ENCODE data around the gene DONSON. TPM values are rescaled to one million over a fixed set of nuclear protein-coding genes. Genes with fewer than 3 reads are reported as not detected.

Gene DONSON
- polyA plus RNA-seq, 2 of the 4 experiments (the other 2 are of a cell fraction): 20.7 to 32.0 TPM

DNA sequence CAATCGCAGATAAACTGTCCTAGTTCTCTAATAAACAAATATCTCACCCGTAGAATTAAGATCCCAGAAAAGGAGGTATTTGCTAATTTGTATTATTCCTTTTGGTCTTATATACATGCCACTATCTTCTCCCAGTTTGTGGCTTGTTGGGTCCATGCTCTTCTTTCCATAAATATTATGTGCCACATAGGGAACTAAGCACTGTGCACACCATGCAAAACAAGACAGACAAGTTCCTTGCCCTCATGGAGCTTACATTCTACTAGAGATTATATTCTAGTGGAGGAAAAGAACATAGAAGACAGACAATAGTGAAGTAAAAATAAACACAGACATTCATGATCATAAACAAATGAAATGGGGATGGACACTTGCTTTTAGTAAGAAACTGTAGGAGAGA lies 51.3 kb downstream of the DONSON start:
- H3K27ac ChIP-seq: no peak overlapping the region
- H3K4me1 ChIP-seq: peaks cover 12% of the 10 kb centered on the region
- CTCF ChIA-PET: no interaction called here
- H3K4me3 ChIP-seq: no peak overlapping the region
- no peaks in the 10 kb centered on the region for H3K9me3 ChIP-seq
- ATAC-seq (no peak), FAIRE-seq (no peak), DNase-seq (ENCODE audit: low read depth in 1 of 2, low spot score in 1 of 2) (no peak)
- WGBS (ENCODE audit: missing lambda C conversion rate): 98% methylated on average over 2 of the region's 2 CpGs
- POLR2A ChIA-PET: no interaction called here
- no peak overlapping the region for H3K4me2 ChIP-seq
- TF ChIP-seq FOXS1 (CRISPR knock-in tag; IDR thresholded peaks at IDR 0.05) (no peak), ZSCAN20 (CRISPR knock-in tag; IDR thresholded peaks at IDR 0.05) (no peak), RAD21 (conservative IDR thresholded peaks at IDR 0.05 in 1 of 2, IDR thresholded peaks at IDR 0.05 in 1 of 2) (no peak), MAZ (IDR thresholded peaks at IDR 0.05; ENCODE audit: borderline replicate concordance, low read depth, low read length) (no peak), BHLHE40 (IDR thresholded peaks at IDR 0.05; ENCODE audit: low read depth, low read length) (no peak), POLR2A (IDR thresholded peaks at IDR 0.05; ENCODE audit: low read length) (no peak)
- TF ChIP-seq, protein P1, sequence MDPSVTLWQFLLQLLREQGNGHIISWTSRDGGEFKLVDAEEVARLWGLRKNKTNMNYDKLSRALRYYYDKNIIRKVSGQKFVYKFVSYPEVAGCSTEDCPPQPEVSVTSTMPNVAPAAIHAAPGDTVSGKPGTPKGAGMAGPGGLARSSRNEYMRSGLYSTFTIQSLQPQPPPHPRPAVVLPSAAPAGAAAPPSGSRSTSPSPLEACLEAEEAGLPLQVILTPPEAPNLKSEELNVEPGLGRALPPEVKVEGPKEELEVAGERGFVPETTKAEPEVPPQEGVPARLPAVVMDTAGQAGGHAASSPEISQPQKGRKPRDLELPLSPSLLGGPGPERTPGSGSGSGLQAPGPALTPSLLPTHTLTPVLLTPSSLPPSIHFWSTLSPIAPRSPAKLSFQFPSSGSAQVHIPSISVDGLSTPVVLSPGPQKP (IDR thresholded peaks at IDR 0.05; ENCODE audit: low read depth, low read length): no peak
- TF ChIP-seq, protein P2, sequence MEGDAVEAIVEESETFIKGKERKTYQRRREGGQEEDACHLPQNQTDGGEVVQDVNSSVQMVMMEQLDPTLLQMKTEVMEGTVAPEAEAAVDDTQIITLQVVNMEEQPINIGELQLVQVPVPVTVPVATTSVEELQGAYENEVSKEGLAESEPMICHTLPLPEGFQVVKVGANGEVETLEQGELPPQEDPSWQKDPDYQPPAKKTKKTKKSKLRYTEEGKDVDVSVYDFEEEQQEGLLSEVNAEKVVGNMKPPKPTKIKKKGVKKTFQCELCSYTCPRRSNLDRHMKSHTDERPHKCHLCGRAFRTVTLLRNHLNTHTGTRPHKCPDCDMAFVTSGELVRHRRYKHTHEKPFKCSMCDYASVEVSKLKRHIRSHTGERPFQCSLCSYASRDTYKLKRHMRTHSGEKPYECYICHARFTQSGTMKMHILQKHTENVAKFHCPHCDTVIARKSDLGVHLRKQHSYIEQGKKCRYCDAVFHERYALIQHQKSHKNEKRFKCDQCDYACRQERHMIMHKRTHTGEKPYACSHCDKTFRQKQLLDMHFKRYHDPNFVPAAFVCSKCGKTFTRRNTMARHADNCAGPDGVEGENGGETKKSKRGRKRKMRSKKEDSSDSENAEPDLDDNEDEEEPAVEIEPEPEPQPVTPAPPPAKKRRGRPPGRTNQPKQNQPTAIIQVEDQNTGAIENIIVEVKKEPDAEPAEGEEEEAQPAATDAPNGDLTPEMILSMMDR (IDR thresholded peaks at IDR 0.05): no peak

DNA sequence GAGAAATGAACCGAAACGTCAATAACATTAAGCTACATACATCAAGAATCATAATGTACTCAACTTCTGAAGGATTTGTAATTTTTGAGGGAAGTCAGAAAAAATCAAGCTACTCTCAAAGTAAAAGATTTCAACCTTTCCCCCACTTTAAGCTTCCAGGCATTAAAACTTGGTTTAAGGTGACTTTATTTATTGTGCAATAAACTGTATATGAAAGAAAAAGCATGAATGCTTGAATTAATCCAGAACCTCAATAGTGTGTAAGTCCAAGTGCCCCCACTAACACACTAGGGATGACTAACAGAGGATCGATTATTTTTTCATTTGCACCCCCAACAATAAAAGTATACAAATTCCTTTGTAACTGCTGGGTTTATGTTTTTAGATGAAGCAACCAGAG lies 57.5 kb downstream of the DONSON start:
- no peak overlapping the region for H3K4me3 ChIP-seq
- no peaks in the 10 kb centered on the region for H3K9me3 ChIP-seq
- POLR2A ChIA-PET: interaction anchor here (0.7 kb wide), 1 partner anchor 21 kb away, joined by 4 read pairs; no protein-coding TSS in a partner anchor
- TF ChIP-seq, protein P2 (IDR thresholded peaks at IDR 0.05): no peak
- TF ChIP-seq, protein P3, sequence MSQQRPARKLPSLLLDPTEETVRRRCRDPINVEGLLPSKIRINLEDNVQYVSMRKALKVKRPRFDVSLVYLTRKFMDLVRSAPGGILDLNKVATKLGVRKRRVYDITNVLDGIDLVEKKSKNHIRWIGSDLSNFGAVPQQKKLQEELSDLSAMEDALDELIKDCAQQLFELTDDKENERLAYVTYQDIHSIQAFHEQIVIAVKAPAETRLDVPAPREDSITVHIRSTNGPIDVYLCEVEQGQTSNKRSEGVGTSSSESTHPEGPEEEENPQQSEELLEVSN (IDR thresholded peaks at IDR 0.05; ENCODE audit: borderline replicate concordance, low read depth): no peak
- TF ChIP-seq, protein P4, sequence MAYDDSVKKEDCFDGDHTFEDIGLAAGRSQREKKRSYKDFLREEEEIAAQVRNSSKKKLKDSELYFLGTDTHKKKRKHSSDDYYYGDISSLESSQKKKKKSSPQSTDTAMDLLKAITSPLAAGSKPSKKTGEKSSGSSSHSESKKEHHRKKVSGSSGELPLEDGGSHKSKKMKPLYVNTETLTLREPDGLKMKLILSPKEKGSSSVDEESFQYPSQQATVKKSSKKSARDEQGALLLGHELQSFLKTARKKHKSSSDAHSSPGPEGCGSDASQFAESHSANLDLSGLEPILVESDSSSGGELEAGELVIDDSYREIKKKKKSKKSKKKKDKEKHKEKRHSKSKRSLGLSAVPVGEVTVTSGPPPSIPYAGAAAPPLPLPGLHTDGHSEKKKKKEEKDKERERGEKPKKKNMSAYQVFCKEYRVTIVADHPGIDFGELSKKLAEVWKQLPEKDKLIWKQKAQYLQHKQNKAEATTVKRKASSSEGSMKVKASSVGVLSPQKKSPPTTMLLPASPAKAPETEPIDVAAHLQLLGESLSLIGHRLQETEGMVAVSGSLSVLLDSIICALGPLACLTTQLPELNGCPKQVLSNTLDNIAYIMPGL (CRISPR knock-in tag; IDR thresholded peaks at IDR 0.05; ENCODE audit: borderline replicate concordance): no peak
- TF ChIP-seq NPAS2 (CRISPR knock-in tag; IDR thresholded peaks at IDR 0.05; ENCODE audit: borderline replicate concordance): no peak
- no peak for TF ChIP-seq JUNB (IDR thresholded peaks at IDR 0.05)
- TF ChIP-seq HDAC2 (IDR thresholded peaks at IDR 0.05): no peak
- DNase-seq (ENCODE audit: low read depth in 1 of 2, low spot score in 1 of 2): no peak
- no peaks in the 10 kb centered on the region for H3K4me1 ChIP-seq
- no peak overlapping the region for H3K27ac ChIP-seq
- no peak overlapping the region for H3K4me2 ChIP-seq
- CTCF ChIA-PET: interaction anchor here (0.7 kb wide), 1 partner anchor 608 kb away, joined by 3 read pairs; no protein-coding TSS in a partner anchor
- no peak for ATAC-seq
- FAIRE-seq: no peak
- WGBS (ENCODE audit: missing lambda C conversion rate): 86% methylated on average over 3 of the region's 3 CpGs

Other genes starting within 250 kb of the DONSON start
- gene IFNGR2, start 185.3 kb downstream of the DONSON start, polyA plus RNA-seq (2011; rRNA removed): 47.2 and 54.6 TPM in 2 replicates
- 20.8 to 24.2 TPM (median 21.6 TPM) in 3 replicates for gene IFNGR2, start 185.3 kb downstream of the DONSON start, polyA plus RNA-seq (2017; fragmentation: RNase III; extraction: RNeasy Plus Mini Kit Qiagen cat#74134 plus additional on column Dnase treatment)
- 17.6 and 19.4 TPM in 2 replicates for gene TMEM50B, start 108.7 kb downstream of the DONSON start, polyA plus RNA-seq (2011; rRNA removed)
- gene TMEM50B, start 108.7 kb downstream of the DONSON start, polyA plus RNA-seq (2017; fragmentation: RNase III; extraction: RNeasy Plus Mini Kit Qiagen cat#74134 plus additional on column Dnase treatment): 10.1 to 12.1 TPM (median 11.1 TPM) in 3 replicates
- gene DNAJC28, start 97.0 kb downstream of the DONSON start, polyA plus RNA-seq (2011; rRNA removed): 0.83 and 1.1 TPM in 2 replicates
- 0.51 to 1.0 TPM (median 0.75 TPM) in 3 replicates for gene DNAJC28, start 97.0 kb downstream of the DONSON start, polyA plus RNA-seq (2017; fragmentation: RNase III; extraction: RNeasy Plus Mini Kit Qiagen cat#74134 plus additional on column Dnase treatment)
- 42.3 and 61.6 TPM in 2 replicates for gene GART, start 46.6 kb downstream of the DONSON start, polyA plus RNA-seq (2011; rRNA removed)
- 66.2 to 70.2 TPM (median 68.0 TPM) in 3 replicates for gene GART, start 46.6 kb downstream of the DONSON start, polyA plus RNA-seq (2017; fragmentation: RNase III; extraction: RNeasy Plus Mini Kit Qiagen cat#74134 plus additional on column Dnase treatment)
- gene SON, start 45.6 kb downstream of the DONSON start, polyA plus RNA-seq (2011; rRNA removed): 75.3 and 109 TPM in 2 replicates
- gene SON, start 45.6 kb downstream of the DONSON start, polyA plus RNA-seq (2017; fragmentation: RNase III; extraction: RNeasy Plus Mini Kit Qiagen cat#74134 plus additional on column Dnase treatment): 95.9 to 113 TPM (median 108 TPM) in 3 replicates
- 34.3 and 38.9 TPM in 2 replicates for gene CRYZL1, start 53.1 kb upstream of the DONSON start, polyA plus RNA-seq (2011; rRNA removed)
- gene CRYZL1, start 53.1 kb upstream of the DONSON start, polyA plus RNA-seq (2017; fragmentation: RNase III; extraction: RNeasy Plus Mini Kit Qiagen cat#74134 plus additional on column Dnase treatment): 15.2 to 17.4 TPM (median 15.6 TPM) in 3 replicates
- 23.7 and 24.4 TPM in 2 replicates for gene ITSN1, start 53.8 kb upstream of the DONSON start, polyA plus RNA-seq (2011; rRNA removed)
- 15.2 to 17.0 TPM (median 16.7 TPM) in 3 replicates for gene ITSN1, start 53.8 kb upstream of the DONSON start, polyA plus RNA-seq (2017; fragmentation: RNase III; extraction: RNeasy Plus Mini Kit Qiagen cat#74134 plus additional on column Dnase treatment)